Neuronal stem cell (in vitro differentiated cells): ENCODE data around the gene MDP1.
"Not testable (repeated sequence)": the region's sequence is repeated elsewhere in the genome, so short reads cannot be mapped to it uniquely, and the experiment has no call there.

ENCODE experiments used
- DNase-seq: peaks from one replicate; pipeline ENCODE4 v3.0.0-alpha.2; 2013; ENCODE audit warnings: low spot score
- H2AFZ ChIP-seq: one replicate; pipeline ENCODE4 v1.6.1; 2013; ENCODE audit warnings: mild to moderate bottlenecking, low read length, inconsistent platforms
- H2AK5ac ChIP-seq: 2 replicates; pipeline ENCODE4 v1.6.1; 2013; ENCODE audit warnings: low read depth, mild to moderate bottlenecking, inconsistent platforms, low read length, moderate library complexity, mixed read lengths
- H2BK120ac ChIP-seq: 2 replicates; pipeline ENCODE4 v1.6.1; 2013; ENCODE audit warnings: low read depth, mild to moderate bottlenecking, inconsistent platforms, low read length, moderate library complexity, mixed read lengths
- H2BK12ac ChIP-seq: one replicate; pipeline ENCODE4 v1.6.1; 2013; ENCODE audit warnings: low read length, inconsistent platforms
- H2BK15ac ChIP-seq: 2 replicates; pipeline ENCODE4 v1.6.1; 2013; ENCODE audit warnings: mild to moderate bottlenecking, low read length, inconsistent platforms, mixed read lengths
- H2BK5ac ChIP-seq: one replicate; pipeline ENCODE4 v1.6.1; 2013; ENCODE audit warnings: inconsistent platforms, mild to moderate bottlenecking, low read length, moderate library complexity
- H3K14ac ChIP-seq: one replicate; pipeline ENCODE4 v1.6.1; 2013; ENCODE audit warnings: low read length, inconsistent platforms
- H3K18ac ChIP-seq: 2 replicates; pipeline ENCODE4 v1.6.1; 2013; ENCODE audit warnings: low read length, inconsistent platforms
- H3K23ac ChIP-seq: 2 replicates; pipeline ENCODE4 v1.6.1; 2013; ENCODE audit warnings: low read depth, mild to moderate bottlenecking, mixed read lengths, low read length, inconsistent platforms; ENCODE audit not compliant: poor library complexity
- H3K27ac ChIP-seq: replicated peaks from 3 replicates; pipeline ENCODE4 v1.5.1; 2013; ENCODE audit warnings: low read length, inconsistent platforms
- H3K27me3 ChIP-seq, 3 experiments: 2 replicates each; pipeline ENCODE4 v1.6.1; 2013; ENCODE audit warnings: low read length in 3 of 3, mild to moderate bottlenecking in 2 of 3, inconsistent platforms in 1 of 3, low read depth in 1 of 3, mixed read lengths in 1 of 3, moderate library complexity in 1 of 3; ENCODE audit not compliant: control insufficient read depth in 3 of 3, insufficient read depth in 3 of 3
- H3K36me3 ChIP-seq, 2 donors: replicated peaks in 1 of 2; 2 replicates each; pipeline ENCODE4 v1.6.1; 2013; ENCODE audit warnings: low read length in 2 of 2; ENCODE audit not compliant: control insufficient read depth in 2 of 2, insufficient read depth in 2 of 2
- H3K4ac ChIP-seq: 2 replicates; pipeline ENCODE4 v1.6.1; 2013; ENCODE audit warnings: inconsistent platforms, mild to moderate bottlenecking, low read length, moderate library complexity
- H3K4me1 ChIP-seq, 2 donors: 1 replicate in 1 of 2; 2 replicates in 1 of 2; pipeline ENCODE4 v1.6.1; 2013; ENCODE audit warnings: low read length in 2 of 2, low read depth in 1 of 2; ENCODE audit not compliant: control insufficient read depth in 2 of 2, insufficient read depth in 1 of 2
- H3K4me2 ChIP-seq: one replicate; pipeline ENCODE4 v1.6.1; 2013; ENCODE audit warnings: mild to moderate bottlenecking, low read length, inconsistent platforms; ENCODE audit not compliant: insufficient read depth, poor library complexity, severe bottlenecking
- H3K4me3 ChIP-seq, 2 donors: 2 replicates each; pipeline ENCODE4 v1.5.1; 2013; ENCODE audit warnings: low read length in 2 of 2, mild to moderate bottlenecking in 2 of 2, inconsistent platforms in 1 of 2, moderate library complexity in 1 of 2
- H3K79me1 ChIP-seq: one replicate; pipeline ENCODE4 v1.6.1; 2013; ENCODE audit warnings: low read depth, mild to moderate bottlenecking, inconsistent platforms, low read length, moderate library complexity
- H3K9ac ChIP-seq: one replicate; pipeline ENCODE4 v1.6.1; 2013; ENCODE audit warnings: mild to moderate bottlenecking, low read depth, low read length, inconsistent platforms; ENCODE audit not compliant: poor library complexity
- H3K9me3 ChIP-seq, 2 donors: replicated peaks in 1 of 2; 2 replicates each; pipeline versions ENCODE3 to v1.6.1; 2013; ENCODE audit warnings: low read length in 2 of 2, mild to moderate bottlenecking in 2 of 2, inconsistent platforms in 1 of 2, low read depth in 1 of 2, mixed read lengths in 1 of 2, moderate library complexity in 1 of 2; ENCODE audit not compliant: control insufficient read depth in 2 of 2, insufficient read depth in 1 of 2
- H4K8ac ChIP-seq: one replicate; pipeline ENCODE4 v1.6.1; 2013; ENCODE audit warnings: low read depth, mild to moderate bottlenecking, inconsistent platforms, low read length, moderate library complexity
- H4K91ac ChIP-seq: one replicate; pipeline ENCODE4 v1.6.1; 2013; ENCODE audit warnings: low read length, low read depth, mild to moderate bottlenecking, inconsistent platforms; ENCODE audit not compliant: poor library complexity
- WGBS, 2 donors: extraction: QIAGEN DNeasy Blood & Tissue Kit; methylation state at CpG; one replicate each; pipeline ENCODE4 v1.1.7; 2013; ENCODE audit warnings: missing lambda C conversion rate in 2 of 2, mixed read lengths in 1 of 2; ENCODE audit not compliant: insufficient read length in 2 of 2, insufficient replicate concordance in 1 of 2; ENCODE audit errors: extremely low coverage in 2 of 2; 5-methylcytosine and 5-hydroxymethylcytosine counted together

MDP1 gene

GRCh38 chr14:24216876-24217275, 1.0 kb upstream of the MDP1 start:
- H2BK12ac ChIP-seq, H2BK120ac ChIP-seq, H2BK5ac ChIP-seq, H3K18ac ChIP-seq, H3K23ac ChIP-seq, H3K4me1 ChIP-seq, H3K9me3 ChIP-seq, H3K27ac ChIP-seq, H2BK15ac ChIP-seq, DNase-seq, H3K4me3 ChIP-seq, H2AFZ ChIP-seq, H3K14ac ChIP-seq, H3K4me2 ChIP-seq, H4K91ac ChIP-seq, H3K27me3 ChIP-seq, H3K4ac ChIP-seq, H3K9ac ChIP-seq, H4K8ac ChIP-seq, H3K79me1 ChIP-seq, H2AK5ac ChIP-seq: not testable (repeated sequence)
- no CpG with 5 or more reads among the region's 1 CpG for WGBS, 2 donors
- H3K36me3 ChIP-seq, result peaks cover 5 to 27% of the 10 kb centered on the region in 2 donors

DNA sequence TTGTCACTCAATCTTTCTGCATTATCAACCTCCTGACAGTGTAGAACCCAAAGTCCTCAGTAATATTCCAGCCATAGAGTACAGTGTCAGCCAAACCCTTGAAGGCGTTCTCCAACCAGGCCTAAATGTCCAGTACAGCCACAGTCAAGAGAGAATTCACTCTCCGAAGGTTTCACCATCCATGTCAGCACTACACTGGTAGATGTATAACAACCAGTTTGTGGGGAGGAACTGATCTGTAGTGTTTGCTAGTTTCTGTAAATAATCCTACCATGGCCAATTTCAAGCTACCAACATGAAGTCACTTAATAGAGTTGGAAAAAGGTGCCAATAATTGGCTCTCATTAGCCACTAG, 456 bp upstream of the MDP1 start:
- Histone ChIP-seq H3K4me2 (no peak overlapping the region), H4K91ac (no peak overlapping the region), H3K9ac (no peak overlapping the region), H2BK120ac (no peak overlapping the region), H3K9me3 (no peaks in the 10 kb centered on the region), H3K27me3 (no peaks in the 10 kb centered on the region), H2BK5ac (no peak overlapping the region), H3K18ac (no peak overlapping the region), H2AFZ (peak overlapping the region; percentile 90), H2BK15ac (no peak overlapping the region), H3K14ac (no peak overlapping the region), H3K4me3 (peak overlapping the region in 1 of 2 donors; percentile 78), H3K79me1 (no peaks in the 10 kb centered on the region), H4K8ac (no peak overlapping the region), H2AK5ac (no peak overlapping the region), H3K4ac (no peak overlapping the region), H2BK12ac (no peak overlapping the region), H3K4me1 (peaks cover 4 to 5% of the 10 kb centered on the region in 2 donors), H3K23ac (no peak overlapping the region), H3K27ac (no peak overlapping the region), H3K36me3 (peaks cover 7 to 32% of the 10 kb centered on the region in 2 donors)
- no CpG with 5 or more reads among the region's 2 CpGs for WGBS, 2 donors
- no peak for DNase-seq

- Histone ChIP-seq H3K14ac (no peak overlapping the region), H3K9ac (no peak overlapping the region), H2AFZ (peak overlapping the region; percentile 85), H2BK12ac (no peak overlapping the region), H3K27ac (no peak overlapping the region), H3K4me3 (peak overlapping the region in 1 of 2 donors; percentile 62), H4K8ac (no peak overlapping the region), H2AK5ac (no peak overlapping the region), H3K18ac (no peak overlapping the region), H3K4me1 (peaks cover 4 to 5% of the 10 kb centered on the region in 2 donors), H2BK120ac (no peak overlapping the region), H3K79me1 (no peaks in the 10 kb centered on the region), H3K4ac (no peak overlapping the region), H2BK15ac (no peak overlapping the region), H4K91ac (no peak overlapping the region), H3K27me3 (no peaks in the 10 kb centered on the region), H2BK5ac (no peak overlapping the region), H3K36me3 (peaks cover 23 to 53% of the 10 kb centered on the region in 2 donors), H3K4me2 (no peak overlapping the region), H3K23ac (no peak overlapping the region), H3K9me3 (no peaks in the 10 kb centered on the region)
- no CpG with 5 or more reads among the region's 7 CpGs for WGBS, 2 donors
- DNase-seq, result no peak
Measured at GRCh38 chr14:24213866-24214662, 1.8 kb downstream of the MDP1 start.

GRCh38 chr14:24212924-24213865, 2.7 kb downstream of the MDP1 start, which contains the start of gene CHMP4A:
CHMP4A (minus strand) TSS chr14:24213488; CDS start chr14:24213439, 49 bp downstream.
- H3K36me3 ChIP-seq, result peaks cover 24 to 58% of the 10 kb centered on the region in 2 donors
- peak within 1 kb of the TSS; percentile 62 to 90 for H3K4me3 ChIP-seq
- H3K23ac ChIP-seq, result peak within 1 kb of the TSS; percentile 98
- H2AFZ ChIP-seq, result peak within 1 kb of the TSS; percentile 85
- H4K91ac ChIP-seq, result no peak within 1 kb of the TSS
- peak within 1 kb of the TSS; percentile 94 for H3K9ac ChIP-seq
- no peaks in the 10 kb centered on the region for H3K27me3 ChIP-seq
- no CpG with 5 or more reads among the region's 53 CpGs for WGBS, 2 donors
- H3K14ac ChIP-seq, result peak within 1 kb of the TSS; percentile 77
- DNase-seq, result peak; percentile 94
- H2BK12ac ChIP-seq, result no peak within 1 kb of the TSS
- H3K27ac ChIP-seq, result peak within 1 kb of the TSS; percentile 96
- H3K9me3 ChIP-seq, result no peaks in the 10 kb centered on the region
- no peaks in the 10 kb centered on the region for H3K79me1 ChIP-seq
- no peak within 1 kb of the TSS for H2BK5ac ChIP-seq
- H2BK15ac ChIP-seq, result no peak within 1 kb of the TSS
- peak within 1 kb of the TSS; percentile 96 for H3K18ac ChIP-seq
- peaks cover 4 to 5% of the 10 kb centered on the region in 2 donors for H3K4me1 ChIP-seq
- H2BK120ac ChIP-seq, result no peak within 1 kb of the TSS
- no peak within 1 kb of the TSS for H3K4ac ChIP-seq
- H3K4me2 ChIP-seq, result peak within 1 kb of the TSS; percentile 73
- H4K8ac ChIP-seq, result no peak within 1 kb of the TSS
- no peak within 1 kb of the TSS for H2AK5ac ChIP-seq
